ENCODE measurements around the gene C4orf54.

The C4orf54 gene

DNA sequence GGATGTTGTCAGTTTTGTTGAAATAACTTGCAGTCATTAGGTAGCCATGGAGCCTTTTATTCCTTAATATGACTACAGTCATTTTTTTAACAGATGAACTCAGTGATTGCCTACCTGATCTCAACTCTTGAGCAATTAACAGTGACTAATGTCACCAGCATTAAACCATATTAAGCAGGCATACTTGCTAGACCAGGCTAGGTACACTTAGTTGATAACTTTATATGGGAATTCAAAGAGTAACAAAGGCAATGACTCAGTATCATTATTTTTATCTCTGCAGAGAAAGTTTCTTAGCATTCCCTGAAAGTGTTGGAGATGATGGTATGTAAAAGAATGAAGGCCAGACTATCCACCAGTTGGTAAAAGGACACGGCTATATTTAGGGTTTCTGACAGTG, at the start of gene C4orf54:
C4orf54 (minus strand) TSS at position 31 of the 400 bp plus-strand sequence. CDS start 3,180 bp downstream, outside the sequence.
- TF ChIP-seq GATA2 (IDR thresholded peaks at IDR 0.05; ENCODE audit: low read depth, low read length): no peak
- TF ChIP-seq GATA3 (IDR thresholded peaks at IDR 0.05; ENCODE audit: low read depth, low read length): no peak

DNA sequence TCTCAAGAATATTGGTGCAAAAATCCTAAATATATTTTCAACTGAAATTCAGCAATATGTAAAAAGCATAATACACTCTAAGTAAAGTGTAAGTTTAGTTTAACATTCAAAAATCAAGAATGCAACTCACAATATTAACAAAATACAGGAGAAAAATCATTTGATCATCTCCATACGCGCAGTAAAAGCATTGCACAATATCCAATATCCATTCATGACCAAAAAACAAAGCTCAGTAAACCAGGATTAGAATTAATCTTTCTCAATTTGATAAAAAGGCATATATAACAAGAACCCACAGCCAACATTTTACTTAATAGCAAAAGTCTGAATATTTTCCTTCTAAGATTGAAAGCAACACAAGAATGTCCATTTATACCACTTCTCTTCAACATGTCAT, 48.3 kb upstream of the C4orf54 start:
- TF ChIP-seq GATA3 (IDR thresholded peaks at IDR 0.05; ENCODE audit: low read depth, low read length): no peak
- TF ChIP-seq GATA2 (IDR thresholded peaks at IDR 0.05; ENCODE audit: low read depth, low read length): no peak

DNA sequence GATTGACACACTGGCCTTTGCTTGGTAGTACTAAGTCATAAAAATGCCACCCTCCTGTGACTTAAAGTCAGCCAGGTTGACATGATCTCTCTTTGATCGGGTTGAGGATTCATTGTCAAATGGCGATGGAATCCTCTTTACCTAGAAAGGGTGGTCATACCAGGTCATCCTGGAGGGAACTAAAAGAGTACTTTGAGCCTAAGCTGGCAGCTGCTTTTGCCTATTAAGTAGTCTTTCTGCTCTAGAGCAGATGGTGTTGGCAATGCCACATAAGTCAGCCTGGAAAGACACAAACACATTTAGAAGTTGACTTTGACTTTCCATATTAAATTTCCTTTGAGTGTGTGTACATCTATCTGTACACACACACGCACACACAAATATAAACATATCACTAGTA, 39.2 kb upstream of the C4orf54 start:
- TF ChIP-seq GATA3 (IDR thresholded peaks at IDR 0.05; ENCODE audit: low read depth, low read length) (no peak), GATA2 (IDR thresholded peaks at IDR 0.05; ENCODE audit: low read depth, low read length) (no peak)

DNA sequence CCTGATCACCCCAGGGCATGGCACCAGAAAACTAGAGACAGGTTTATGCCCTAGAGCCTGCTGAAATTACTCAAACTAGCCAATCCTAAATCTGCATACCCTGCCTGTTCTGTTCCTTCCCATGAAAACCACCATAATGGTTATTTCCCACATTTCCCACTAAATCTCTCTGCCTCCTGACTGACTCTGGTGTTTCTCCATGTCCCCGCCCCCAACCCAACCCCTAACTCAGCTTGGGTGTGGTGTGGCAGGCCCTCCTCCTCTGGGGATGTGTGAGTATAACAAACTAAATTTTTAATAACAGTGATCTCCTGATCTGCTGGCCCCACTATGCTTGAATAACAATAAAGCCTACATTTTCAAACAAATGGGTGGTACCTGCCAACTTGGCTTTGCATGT, 35.5 kb upstream of the C4orf54 start:
- no peak for TF ChIP-seq GATA3 (IDR thresholded peaks at IDR 0.05; ENCODE audit: low read depth, low read length)
- no peak for TF ChIP-seq GATA2 (IDR thresholded peaks at IDR 0.05; ENCODE audit: low read depth, low read length)

DNA sequence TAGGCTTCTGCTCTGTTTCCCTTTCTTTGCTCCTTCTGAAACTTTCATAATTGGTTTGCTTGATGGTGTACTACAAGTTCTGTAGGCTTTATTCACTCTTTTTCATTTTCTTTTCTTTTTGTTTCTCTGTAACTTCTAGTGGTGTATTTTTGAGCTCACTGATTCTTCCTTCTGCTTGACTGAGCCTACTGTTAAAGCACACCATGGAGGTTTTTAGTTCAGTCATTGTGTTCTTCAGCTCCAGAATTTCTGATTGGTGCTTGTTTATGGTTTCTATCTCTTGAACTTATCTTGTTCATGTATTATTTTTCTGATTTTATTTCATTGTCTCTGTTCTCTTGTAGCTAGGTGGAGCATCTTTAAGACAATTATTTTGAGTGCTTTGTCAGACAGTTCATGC, 33.4 kb upstream of the C4orf54 start:
- TF ChIP-seq GATA3 (IDR thresholded peaks at IDR 0.05; ENCODE audit: low read depth, low read length) (no peak), GATA2 (IDR thresholded peaks at IDR 0.05; ENCODE audit: low read depth, low read length) (no peak)

DNA sequence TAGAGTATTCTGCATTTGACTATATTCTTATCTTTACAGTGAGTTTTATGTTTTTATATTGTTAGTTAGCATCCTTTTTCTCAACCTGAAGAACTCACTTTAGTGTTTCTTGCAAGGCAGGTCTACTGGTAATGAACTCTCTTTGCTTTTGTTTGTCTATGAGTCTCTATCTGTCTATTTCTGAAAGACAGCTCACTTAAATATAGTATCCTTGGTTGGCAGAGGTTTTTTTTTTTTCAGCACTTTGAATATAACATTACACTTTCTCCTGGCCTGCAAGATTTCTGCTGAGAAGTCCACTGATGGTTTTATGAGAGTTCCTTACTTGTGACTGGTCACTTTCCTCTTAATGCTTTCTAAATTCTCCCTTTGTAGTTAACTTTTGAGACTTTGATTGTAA, 32.8 kb upstream of the C4orf54 start:
- TF ChIP-seq GATA3 (IDR thresholded peaks at IDR 0.05; ENCODE audit: low read depth, low read length): no peak
- no peak for TF ChIP-seq GATA2 (IDR thresholded peaks at IDR 0.05; ENCODE audit: low read depth, low read length)

DNA sequence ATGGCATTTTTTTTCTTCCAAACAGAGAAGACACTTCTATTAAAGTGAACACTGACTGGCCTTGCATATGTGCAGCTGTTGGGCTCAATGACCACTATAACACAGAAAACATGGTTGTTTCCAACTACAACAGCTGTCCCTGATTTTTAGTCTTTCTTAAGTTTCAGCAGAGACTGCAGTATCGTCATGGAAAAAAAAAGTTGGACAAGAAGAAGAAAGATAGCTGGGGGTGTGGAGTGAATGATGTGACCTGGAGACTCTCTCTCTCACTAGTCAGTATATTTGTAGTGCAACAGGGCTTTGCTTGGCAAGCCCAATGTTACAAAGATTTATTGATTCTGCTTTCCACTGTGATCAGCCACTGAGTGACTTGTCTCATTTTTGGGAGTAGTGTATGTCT, 29.5 kb upstream of the C4orf54 start:
- no peak for TF ChIP-seq GATA3 (IDR thresholded peaks at IDR 0.05; ENCODE audit: low read depth, low read length)
- no peak for TF ChIP-seq GATA2 (IDR thresholded peaks at IDR 0.05; ENCODE audit: low read depth, low read length)

DNA sequence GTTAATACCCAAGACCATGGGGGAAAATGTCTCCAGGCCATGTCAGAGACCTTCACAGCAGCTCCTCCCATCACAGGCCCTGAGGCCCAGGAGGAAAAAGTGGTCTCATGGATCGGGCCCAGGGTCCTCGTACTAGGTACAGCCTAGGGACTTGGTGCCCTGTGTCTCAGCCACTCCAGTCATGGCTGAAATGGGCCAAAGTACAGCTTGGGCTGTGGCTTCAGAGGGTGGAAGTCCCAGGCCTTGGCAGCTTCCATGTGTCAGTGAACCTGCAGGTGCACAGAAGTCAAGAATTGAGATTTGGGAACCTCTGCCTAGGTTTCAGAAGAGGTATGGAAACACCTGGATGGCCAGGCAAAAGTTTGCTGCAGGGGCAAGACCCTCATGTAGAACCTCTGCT, 27.6 kb upstream of the C4orf54 start:
- TF ChIP-seq GATA2 (IDR thresholded peaks at IDR 0.05; ENCODE audit: low read depth, low read length): no peak
- TF ChIP-seq GATA3 (IDR thresholded peaks at IDR 0.05; ENCODE audit: low read depth, low read length): no peak

DNA sequence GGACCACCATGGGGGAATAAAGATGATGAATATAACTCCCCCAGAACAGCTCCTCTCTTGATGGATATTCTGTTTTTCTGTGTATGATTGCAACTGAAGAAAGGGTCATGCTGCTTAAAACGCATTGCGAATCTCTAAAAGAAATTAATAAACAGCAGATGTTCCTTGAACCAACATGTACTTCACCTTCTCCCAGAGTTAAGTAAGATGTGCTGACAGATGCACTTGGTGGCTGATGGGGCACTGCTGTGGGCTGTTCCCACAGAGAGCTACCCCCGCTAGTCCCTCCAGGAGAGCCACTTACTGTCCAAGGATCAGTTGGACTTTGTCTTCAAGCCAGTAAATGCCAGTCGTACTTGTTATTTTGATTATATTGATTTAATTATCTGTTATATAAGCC, 26.3 kb upstream of the C4orf54 start:
- no peak for TF ChIP-seq GATA3 (IDR thresholded peaks at IDR 0.05; ENCODE audit: low read depth, low read length)
- no peak for TF ChIP-seq GATA2 (IDR thresholded peaks at IDR 0.05; ENCODE audit: low read depth, low read length)

DNA sequence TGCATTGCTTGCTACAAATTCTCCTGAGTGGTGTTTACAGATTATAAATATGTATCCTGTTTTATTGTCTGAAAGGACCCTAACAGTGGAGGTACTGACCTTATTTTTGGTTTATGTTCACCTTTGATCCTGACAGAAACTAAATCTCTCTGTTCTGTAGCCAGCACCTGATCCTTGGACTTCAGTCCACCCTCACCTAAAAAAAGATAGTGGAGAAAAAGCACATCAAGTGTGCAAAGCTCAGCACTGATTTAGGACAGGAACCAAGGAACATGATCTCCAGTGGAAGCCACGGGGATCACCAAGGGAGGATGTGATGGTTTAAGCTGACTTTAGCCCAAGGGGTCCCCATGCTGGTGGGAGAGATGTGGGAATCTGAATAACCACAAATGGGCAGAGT, 22.3 kb upstream of the C4orf54 start:
- TF ChIP-seq GATA2 (IDR thresholded peaks at IDR 0.05; ENCODE audit: low read depth, low read length): no peak
- no peak for TF ChIP-seq GATA3 (IDR thresholded peaks at IDR 0.05; ENCODE audit: low read depth, low read length)

DNA sequence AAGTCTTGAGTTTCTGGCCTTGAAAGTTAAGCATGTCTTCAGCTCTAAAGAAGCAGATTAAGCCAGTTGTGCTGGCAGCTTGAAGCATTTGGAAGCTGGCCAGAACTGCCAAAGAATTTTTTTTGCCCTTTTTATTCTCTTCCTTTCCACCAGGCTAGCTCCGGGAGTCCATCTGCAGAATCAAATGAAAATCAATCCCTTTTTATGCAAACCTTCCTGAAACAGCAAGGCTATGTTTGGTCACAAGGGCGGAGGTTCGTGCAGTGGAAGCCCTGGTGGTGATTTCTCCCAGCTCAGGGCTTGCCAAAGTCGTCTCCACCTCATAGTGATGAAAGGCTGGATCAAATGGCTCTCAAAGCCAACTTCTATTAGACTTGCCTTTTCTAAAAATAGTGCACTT, 21.6 kb upstream of the C4orf54 start:
- TF ChIP-seq GATA2 (IDR thresholded peaks at IDR 0.05; ENCODE audit: low read depth, low read length) (no peak), GATA3 (IDR thresholded peaks at IDR 0.05; ENCODE audit: low read depth, low read length) (no peak)

DNA sequence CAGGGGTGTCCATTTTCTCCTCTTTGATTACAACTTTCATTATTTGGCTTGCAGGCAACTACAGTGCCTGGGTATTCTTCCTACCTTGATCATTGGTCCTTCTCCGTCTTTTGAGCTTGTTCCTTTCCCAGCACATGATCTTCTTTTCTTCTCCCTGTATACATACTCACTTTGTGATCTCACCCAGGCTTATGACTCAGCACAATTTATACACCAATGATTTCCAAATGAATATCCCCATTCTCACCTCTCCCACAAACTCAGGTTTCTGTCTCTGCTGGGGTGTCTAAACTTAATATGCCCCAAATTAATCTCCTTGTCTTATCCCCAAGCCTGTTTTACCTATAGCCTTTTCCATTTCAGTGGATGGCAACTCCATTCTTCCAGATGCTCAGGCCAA, 19.5 kb upstream of the C4orf54 start:
- TF ChIP-seq GATA3 (IDR thresholded peaks at IDR 0.05; ENCODE audit: low read depth, low read length): no peak
- no peak for TF ChIP-seq GATA2 (IDR thresholded peaks at IDR 0.05; ENCODE audit: low read depth, low read length)

DNA sequence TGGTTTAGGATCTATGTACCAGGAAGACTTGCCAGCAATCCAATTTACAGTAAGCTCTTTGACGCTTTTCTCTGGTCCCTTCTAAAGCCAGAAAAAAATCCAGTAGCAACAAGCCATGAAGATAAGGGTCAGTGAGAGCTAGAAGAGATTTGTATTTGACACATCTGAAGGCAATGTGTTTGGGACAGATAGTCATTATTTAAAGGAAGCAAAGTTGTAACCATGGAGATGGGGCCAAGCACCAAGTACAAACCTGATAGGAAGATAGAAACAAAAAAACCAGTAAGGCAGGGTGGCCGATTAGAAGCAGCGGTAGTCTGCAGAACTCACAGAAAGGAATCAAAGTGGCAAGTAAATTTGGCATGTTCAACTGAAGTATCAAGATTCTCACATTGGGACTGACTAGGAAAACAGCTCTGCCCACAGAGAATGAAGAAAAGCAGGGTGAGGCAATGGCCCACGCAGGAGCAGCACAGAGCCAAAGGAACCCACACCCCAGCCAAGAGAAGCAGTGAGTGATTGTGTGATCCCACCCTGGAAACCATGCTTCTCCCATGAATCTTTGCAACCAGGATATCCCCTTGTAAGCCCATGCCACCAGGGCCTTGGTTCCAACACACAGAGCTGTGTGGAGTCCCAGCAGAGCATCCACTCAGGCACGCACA, 12.9 kb upstream of the C4orf54 start:
- no peak for TF ChIP-seq GATA2 (IDR thresholded peaks at IDR 0.05; ENCODE audit: low read depth, low read length)
- TF ChIP-seq GATA3 (IDR thresholded peaks at IDR 0.05; ENCODE audit: low read depth, low read length): no peak

DNA sequence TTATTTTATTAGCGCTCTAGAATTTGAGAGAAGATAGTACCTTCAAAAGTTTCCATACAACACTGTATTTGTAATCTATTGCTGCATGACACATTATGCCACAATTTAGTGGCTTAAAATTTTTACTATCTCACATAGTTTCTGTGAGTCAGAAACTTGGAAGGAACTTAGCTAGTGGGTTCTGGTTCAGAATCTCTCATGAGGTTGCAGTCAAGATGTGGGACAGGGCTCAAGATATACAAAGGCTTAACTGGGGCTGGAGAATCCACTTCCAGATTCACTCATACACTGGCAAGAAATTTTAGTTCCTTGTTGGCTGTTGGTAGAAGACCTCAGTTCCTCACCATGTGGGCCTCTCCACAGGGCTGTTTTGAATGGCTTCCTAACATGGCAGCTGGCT, 11.5 kb upstream of the C4orf54 start:
- no peak for TF ChIP-seq GATA3 (IDR thresholded peaks at IDR 0.05; ENCODE audit: low read depth, low read length)

DNA sequence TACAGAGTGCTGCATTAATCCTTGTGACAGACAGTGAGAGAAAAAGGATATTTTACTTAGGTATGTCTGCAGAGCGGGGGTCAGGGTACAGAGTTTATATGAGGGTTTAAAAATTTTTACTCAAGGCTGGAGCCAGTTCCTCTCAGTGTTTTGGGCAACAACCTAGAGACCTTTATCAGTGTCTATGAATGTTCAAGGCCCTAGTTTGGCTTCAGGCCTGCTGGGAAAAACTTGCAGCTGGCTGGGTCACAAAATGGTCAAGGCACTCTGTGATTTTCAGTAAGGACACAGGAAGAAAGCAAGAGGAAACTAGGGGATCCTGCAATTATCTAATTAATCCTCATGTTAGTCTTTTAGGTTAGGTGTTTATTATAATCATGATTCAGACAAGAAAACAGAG, 10.8 kb upstream of the C4orf54 start:
- TF ChIP-seq GATA3 (IDR thresholded peaks at IDR 0.05; ENCODE audit: low read depth, low read length) (no peak), GATA2 (IDR thresholded peaks at IDR 0.05; ENCODE audit: low read depth, low read length) (no peak)

DNA sequence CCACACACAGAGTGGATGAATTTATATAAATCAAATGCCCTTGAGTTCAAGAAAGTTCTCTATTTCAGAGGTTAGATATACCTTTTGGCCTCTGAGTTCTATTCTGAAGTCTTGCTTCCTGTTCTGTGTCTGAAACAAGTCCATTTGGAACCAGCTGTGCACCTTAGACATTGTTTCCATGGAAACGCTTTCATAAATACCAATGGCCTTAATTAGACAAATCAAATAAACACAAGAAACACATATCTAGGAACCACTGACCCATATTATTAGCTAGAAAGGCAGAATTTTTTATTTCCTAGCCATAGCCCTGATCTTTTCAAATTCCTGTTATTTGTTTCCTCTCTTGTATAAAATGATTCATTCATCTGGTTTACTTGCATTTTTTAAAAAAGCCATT, 8.4 kb upstream of the C4orf54 start:
- TF ChIP-seq GATA3 (IDR thresholded peaks at IDR 0.05; ENCODE audit: low read depth, low read length): no peak

Data from SH-SY5Y (cell line).